NCI-H1436 (cell line): ENCODE results near the gene ABHD6.
"Not testable (repeated sequence)": the region's sequence is repeated elsewhere in the genome, so short reads cannot be mapped to it uniquely, and the experiment has no call there.

Experiments used
- DNase-seq: peaks from one replicate; lab custom pipeline; 2025; lab: John Stamatoyannopoulos, UW

ABHD6 gene

DNA sequence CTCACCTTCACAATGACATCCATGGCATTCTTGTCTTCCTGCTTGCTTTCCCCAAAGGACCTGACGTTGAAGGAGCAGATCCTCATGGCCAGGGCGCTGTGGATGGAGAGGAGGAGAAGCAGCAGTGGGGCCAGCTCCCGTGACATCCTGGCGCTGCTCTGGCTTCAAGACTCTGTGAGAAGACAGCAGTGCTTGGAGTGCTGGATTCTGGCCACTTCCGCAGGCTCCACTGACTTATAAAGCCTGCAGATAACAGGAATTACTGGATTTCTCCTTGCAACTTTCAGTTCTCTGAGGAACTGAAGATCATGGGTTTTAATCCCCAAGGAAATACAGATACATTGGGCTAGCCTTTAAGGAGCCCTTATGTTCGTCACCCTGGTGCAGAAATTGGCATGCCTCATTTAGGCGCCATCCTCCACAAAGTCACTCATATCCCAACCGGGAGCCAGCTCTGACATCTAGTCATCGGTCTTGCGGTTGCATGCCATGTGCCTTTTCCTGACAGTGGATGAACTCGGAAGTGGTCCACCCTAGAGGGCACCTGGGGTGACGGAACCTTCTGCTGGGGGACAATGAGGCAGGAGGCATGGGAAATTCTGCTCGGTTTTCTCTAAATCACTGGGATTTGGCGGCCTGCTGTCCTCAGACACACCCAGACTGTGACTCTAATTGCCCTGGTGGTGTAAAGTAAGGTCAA is 26.7 kb upstream of the ABHD6 start, which contains the start of gene DNASE1L3:
TSS of gene DNASE1L3 (minus strand) at position 212 of the 700 bp plus-strand sequence. CDS start at position 146, 66 bp downstream.
- DNase-seq, result no peak

DNA sequence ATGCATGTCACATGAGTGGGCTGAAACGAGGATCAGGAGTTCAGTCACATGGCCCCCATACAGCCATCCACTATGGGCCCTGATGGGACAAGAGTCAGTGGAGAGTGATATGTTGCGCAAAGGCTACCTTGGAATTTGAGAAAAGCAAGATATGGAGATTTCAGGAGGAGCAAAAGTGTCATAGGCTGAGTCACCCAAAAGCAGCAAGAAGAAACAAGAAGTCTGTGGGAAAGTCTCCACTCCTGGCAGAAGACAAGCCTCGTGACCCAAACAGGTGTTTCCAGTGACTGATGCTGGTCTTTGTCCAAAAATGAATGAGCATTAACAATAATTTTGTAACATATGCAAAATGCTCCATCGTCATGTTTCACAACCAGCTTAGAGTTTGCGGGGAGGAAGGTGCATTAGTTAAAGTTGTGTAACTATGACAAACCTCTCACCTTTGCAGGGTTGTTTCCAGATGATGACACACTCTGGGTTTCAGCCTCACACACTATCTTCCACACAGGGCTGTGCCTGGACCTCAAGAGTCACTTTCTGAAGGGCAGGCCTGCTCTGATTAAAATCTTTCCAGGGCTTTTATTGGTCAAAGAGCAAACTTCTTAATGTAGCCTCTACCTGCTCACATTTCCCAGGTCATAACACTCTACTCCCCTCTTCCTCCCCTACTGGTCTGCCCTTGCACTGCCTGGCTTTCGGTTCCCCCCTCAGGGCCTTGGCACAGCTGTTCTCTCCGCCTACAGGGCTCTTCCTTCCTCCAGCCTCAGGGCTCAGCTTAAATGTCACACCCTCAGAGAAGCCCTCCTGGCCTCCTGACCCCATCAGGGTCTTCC is 22.9 kb upstream of the ABHD6 start:
- no peak for DNase-seq

DNA sequence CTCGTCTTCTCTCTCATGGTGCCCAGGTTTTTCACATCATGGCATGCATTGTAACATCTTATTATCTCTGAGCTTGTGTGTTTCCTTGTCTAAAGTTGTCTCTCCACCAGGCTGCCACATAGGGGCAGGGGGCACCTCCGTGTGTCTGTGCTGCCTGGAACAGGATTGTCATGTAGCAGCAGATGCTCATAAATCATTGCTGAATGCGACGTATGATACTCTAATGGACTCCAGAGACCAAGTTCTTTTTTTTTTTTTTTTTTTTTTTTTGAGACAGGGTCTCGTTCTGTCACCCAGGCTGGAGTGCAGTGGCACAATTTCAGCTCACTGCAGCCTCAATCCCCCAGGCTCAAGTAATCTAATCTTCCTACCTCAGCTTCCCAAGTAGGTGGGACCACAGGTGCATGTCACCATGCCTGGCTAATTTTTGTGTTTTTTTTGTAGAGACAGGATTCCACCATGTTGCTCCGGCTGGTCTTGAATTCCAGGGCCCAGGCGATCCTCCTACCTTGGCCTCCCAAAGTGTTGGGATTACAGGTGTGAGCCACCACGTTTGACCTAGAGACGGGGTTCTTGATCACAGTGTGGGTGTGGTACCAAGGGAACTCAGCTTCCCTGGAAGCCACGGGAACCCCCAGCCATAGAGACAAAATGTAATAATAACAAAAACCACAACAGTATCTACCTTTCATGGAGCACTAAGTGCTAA is 22.1 kb upstream of the ABHD6 start:
- no peak for DNase-seq

DNA sequence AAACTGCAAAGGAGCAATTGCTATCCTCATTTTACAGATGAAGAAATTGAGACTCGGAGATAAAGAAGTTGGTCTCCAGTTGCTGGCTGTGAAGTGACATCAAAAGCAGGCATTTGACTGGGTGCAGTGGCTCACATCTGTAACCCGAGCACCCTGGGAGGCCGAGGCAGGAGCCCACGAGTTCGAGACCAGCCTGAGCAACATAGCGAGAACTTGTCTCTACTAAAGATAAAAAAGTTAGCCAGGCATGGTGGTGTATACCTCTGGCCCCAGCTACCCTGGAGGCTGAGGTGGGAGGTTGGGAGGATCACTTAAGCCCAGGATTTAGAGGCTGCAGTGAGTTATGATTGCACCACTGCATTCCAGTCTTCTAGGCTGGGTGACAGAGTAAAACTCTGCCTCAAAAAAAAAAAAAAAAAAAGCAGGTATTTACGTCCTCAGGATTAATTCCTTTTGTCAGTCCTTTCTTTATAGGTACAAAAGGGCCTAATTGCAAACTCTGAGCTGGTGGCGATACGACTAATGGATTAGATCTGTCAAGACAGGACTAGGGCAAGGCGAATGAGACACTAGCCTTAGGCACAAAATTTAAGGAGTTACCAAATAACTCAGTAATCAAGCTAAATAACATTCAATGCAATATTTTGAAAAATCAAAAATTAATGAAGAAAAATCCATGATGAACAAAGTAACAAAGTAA is 20.9 kb upstream of the ABHD6 start:
- no peak for DNase-seq

DNA sequence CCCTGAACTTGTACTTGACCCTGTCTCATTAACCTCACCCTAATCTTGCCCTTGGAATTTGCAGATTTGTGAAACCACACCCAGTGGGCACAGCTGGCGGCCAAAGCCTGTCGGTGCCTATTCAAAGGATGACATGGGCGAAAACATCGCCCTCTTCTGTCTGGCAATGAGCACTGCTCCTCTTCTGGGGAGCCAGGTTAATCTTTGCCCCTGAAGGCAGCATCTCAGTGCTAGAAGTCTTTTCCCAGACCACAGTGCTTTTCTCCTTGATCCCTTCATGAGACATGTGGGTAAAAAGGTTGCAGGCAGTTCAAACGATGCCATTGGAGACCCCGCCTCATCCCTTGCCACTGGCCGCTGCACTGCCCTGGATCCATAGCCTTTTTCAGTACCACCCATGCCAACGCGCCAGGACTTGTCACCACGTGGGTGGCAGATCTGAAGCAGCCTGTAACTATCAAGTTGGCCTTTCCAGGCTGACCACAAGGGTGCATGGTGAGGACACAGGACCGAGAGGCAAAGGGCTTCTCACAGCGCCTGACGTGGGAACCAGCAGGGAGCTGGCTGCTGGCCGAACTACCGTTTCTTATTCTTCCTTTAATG is 20.3 kb upstream of the ABHD6 start:
- peak; percentile 6 for DNase-seq

DNA sequence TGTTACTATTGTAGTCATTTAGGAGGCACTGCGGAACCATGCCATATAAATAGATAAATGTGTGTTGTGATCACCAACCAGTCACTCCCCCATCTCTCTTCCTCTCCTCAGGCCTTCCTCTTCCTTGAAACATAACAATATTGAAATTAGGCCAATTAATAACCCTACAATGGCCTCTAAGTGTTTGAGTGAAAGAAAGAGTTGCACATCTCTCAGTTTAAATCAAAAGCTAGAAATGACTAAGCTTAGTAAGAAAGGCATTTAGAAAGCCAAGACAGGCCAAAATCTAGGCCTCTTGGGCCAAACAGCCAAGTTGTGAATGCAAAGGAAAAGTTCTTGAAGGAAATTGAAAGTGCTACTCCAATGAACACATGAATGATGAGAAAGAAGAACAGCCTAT is 18.7 kb upstream of the ABHD6 start:
- no peak for DNase-seq

DNA sequence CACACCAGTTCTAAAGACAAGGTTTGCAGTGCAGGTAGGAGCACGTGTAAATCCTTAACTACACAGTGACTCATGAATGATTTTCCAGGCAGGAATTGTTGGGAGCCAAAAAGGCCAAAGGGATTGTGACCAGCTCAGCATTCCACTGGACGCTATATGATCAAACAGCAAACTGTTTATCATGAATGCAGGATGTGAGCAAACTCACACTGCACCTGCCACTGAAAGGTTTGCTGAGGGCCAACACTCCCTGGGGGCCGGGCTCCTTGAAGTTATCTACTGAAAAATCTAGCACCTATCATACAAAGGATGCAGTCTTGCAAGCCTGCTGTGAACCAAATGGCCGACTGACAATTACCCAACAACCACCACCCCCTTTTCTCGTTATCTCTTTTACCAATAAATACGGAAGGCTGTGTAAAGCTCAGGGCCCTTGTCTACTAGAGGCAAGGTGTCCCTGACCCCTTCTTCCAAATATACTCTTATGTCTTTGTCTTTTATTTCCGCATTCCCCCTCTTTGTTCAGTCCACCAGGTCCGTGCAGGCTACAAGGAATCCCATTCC is 15.3 kb upstream of the ABHD6 start:
- DNase-seq, result no peak

DNA sequence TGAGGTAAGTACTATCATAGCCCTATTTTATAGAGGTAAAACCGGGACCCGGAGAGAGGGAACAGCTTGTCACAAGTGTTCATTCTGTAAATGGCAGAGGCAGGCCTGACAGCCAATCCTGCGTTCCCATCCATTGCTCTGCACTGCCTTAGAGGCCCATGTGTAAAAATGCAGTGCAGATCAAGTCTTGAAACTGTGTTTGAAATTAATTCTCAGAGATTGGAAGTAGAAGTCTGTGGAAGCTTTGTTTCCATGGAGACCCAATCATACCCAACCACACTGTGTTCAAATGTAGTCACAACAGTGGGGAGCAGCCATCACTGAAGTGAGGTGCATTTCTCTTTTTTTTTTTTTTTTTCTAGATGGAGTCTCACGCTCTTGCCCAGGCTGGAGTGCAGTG is 13.7 kb upstream of the ABHD6 start:
- DNase-seq, result no peak

DNA sequence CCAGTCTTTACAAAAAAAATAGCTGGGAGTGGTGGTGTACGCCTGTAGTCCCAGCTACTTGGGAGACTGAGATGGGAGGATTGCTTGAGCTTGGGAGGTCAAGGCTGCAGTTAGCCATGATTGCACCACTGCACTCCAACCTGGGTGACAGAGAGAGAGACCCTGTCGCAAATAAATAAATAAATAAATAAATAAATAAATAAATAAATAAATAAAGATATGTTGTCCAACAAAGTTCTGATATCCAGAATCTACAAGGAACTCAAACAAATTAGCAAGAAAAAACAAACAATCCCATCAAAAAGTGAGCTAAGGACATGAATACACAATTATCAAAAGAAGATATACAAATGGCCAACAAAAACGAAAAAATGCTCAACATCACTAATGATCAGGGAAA is 9.7 kb upstream of the ABHD6 start:
- DNase-seq, result not testable (repeated sequence)

DNA sequence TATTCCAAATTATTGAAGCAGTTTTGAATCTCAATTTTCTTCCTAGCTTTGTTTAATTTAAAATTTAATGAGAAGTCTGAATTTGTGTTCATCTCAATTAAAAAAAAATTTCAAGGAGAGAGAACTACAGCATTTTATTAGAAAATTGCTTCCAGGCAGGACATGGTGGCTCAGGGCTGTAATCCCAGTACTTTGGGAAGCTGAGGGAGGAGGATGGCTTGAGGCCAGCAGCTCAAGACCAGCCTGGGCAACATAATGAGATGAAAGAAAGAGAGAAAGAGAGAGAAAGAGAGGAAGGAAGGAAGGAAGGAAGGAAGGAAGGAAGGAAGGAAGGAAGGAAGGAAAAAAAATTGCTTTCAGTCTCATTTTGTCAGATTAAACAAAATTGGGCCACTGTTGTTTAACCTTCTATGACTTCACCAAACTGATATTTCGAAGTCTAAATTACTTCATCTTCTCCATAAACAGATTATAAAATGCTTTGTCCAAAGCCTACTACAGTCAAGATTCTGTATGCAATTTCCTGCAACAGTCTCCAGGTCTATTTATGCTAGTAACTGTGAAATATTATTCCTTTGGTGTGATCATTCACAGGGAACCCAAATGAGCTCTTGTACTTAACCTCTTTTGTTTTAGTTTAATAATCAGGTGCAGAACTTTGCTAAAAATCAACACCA is 6.6 kb upstream of the ABHD6 start:
- no peak for DNase-seq

DNA sequence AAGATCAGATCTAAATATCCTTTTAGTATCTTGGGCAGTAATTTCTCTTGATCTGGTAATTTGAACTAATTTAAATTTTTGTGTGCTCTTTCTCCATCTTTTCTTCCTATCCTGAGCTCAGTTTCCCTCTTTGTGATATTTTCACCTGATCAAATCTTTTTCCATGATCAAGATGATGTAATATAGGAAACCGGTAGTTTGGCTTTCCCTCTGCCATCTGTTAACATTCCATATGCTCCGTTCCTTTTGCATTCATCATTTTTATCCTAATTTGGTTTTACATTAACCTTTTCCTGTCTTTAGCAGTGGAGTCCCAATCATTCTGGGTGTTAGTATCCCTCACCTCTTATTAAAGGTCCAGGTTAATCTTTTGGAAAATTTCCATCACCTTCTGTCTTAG is 5.9 kb upstream of the ABHD6 start:
- DNase-seq, result no peak

DNA sequence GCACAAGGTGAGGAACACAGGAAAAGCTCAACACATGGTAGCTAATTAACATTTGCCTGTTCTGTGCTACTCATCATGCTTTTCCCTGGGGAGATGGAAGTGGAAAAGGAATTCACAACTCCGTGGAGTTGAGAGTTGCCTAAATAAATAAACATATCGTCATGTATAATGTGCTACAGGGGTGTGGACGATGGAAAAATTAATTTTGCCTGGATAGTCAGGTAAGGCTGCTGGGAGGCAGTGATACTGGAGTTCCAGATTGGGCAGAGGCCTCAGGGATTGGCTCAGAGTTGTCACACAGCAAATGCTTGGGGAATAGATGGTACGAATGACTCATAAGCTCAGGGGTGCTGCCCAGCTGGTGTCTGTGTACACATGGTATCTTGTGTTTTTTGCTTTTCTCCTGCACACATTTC is 3.1 kb upstream of the ABHD6 start:
- DNase-seq, result no peak

DNA sequence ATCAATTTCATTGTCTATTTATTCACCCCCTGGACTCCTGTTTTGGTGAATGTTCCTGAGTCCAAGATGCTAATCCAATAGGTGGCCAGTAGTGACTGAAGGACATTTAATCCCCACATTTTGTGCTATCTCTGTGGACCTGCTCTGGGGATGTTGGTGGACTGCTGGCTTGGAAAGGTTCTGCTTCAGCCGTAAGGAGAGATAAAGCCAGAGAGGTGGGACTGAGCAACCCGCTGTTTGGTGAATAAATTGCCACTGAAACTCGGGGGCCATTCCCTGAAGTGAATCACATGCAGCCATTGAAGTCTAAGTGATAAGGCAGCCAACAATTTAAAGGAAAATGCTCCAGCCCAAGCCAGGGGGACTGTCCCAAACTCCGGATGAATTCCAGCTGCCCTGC is 1.6 kb upstream of the ABHD6 start:
- DNase-seq, result no peak

DNA sequence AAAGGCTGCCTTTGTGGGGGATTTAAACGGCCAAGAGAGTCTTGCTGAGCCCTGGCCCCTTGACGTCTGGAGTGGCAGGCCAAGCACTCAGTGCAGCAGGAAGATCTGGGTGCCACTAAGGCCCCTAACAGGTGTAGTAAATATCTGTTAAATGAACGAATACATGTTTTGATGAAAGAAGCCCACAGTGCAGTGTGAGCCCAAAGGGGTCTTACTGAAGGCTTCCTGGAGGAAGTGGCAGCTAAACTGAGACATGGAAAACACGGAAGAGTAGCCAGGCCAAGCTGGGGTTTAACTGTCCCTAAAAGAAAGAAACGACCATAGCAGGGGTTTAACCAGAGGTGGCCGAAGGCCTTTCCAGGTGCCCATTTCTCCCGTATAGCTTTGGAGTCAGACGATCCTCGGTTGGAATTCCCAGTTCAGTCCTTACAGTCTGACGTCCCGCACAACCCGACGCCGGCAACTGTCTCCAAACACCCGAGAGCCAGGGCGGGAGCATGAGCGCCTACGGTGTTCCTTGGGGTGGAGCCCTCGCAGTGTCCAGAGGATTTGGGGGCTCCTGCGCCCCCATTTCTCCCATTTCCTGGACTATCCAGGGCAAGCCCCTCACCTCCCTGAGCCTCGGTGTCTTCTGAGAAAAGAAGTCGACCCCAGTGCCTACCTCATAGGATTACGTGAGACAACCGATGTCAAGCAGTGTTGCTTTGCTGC is 910 bp upstream of the ABHD6 start:
- no peak for DNase-seq

DNA sequence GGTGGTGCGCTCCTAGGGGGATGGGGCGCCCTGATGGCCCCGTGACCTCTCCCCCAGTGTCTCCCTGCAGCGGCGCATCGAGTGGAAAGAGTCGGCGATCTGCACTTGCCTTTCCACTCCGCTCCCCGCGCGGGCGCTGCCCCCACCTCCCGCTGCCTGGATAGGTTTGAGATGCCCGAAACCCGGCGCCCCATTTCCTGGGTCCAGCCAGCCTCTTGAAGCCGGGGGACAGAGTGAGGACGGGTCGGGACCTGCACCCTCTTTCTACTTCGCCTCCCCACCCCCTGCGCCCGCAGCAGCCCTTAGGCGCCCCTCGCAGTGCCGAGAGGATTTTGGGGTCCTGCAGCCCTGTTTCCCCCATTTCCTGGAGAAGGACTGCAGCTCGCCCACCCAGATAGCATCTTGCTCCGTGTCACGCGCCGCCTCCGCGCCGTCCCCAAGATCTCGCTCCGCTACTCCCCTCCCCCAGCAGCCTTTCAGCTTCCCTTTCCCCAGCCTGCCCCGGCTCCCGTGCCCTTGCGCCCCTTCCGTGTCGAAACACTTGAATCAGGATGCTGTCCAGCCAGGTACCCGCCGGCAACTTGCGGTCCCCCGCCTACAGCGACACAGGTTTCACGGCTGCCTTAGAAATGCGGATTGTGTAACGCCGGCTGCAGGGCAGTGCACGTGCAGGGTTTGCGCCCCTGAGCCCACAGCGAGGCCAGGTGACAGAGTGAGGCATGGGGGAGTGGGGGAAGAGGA is 519 bp downstream of the ABHD6 start:
- no peak for DNase-seq

DNA sequence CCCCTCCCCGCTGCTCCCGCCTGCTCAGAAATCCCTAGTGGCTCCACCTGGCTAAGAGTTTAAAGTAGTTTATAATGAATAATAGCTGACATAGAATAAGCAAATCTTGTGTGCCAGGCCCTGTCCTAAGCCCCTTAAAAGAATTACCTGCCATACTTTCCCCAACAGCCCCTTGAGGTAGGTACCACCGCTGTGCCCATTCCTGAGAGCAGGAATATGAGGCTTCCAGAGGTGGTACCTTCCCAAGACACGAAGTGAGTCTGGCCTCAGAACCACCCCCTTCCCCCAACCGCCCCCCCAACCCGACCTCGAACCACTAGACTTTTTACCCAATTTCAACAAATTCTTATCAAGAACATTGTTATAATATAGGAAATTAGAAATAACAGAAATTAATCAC is 1.2 kb downstream of the ABHD6 start:
- DNase-seq, result no peak

DNA sequence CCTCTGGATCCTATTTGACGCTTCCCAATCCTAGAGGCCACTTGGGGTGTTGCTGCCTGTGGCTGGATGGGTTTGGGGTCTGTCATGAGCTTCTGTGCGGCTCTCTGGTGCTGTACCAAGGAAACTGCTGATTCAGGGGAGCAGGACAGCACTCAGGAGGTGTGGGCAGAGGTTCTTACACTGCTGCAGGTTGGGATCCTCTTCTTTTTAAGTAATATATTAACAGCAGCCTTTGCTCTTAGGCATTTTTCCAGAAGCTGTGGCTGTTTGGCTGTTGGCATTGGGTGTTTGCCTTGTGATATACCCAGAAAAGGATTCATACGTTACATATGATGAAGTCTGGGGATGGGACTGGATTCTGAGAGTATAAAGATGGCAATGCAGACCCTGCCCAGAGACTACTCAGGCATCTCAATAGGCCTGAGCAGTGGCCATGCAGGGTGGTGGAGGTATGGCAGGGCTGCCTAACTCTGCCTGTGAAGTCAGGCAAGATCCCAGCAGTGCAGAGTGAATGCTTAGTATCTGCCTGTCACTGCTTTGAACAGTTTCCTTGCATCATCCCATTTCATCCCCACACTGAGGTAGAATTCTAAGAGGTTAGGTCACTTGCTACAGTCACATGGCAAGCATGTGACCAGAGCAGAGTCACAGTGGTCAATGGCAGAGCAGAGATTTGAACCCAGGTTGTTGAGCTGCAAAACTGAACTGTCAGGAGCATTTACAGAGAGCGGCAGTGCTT is 3.9 kb downstream of the ABHD6 start:
- DNase-seq, result no peak

DNA sequence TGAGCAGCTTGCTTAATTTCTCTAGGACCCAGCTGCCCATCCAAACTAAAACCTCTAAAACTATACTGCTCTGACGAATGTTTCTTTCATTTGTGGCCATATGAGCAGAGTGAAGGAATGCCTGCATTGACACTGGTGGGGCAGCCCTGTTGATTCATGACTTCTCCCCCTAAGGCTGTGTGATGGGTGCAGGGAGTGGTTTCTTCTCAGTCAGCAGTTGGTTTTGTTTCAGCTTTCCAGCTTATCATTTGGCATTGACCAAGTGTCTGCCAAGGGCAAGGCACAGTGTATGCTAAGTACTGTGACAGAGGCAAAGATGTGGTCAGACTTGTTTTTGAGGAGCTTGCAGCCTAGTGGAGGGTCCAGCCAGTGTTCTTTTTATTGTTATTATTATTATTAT is 4.7 kb downstream of the ABHD6 start:
- DNase-seq, result no peak

DNA sequence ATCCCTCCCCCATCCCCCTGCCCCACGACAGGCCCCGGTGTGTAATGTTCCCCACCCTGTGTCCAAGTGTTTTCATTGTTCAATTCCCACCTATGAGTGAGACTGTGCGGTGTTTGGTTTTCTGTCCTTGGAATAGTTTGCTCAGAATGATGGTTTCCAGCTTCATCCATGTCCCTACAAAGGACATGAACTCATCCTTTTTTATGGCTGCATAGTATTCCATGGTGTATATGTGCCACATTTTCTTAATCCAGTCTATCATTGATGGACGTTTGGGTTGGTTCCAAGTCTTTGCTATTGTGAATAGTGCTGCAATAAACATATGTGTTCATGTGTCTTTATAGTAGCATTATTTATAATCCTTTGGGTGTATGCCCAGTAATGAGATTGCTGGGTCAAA is 5.3 kb downstream of the ABHD6 start:
- not testable (repeated sequence) for DNase-seq
